Measurements from ENCODE around the gene EIF3L.
A peak's percentile ranks its signal among the peaks of the same experiment; 100 is the strongest.

Gene EIF3L

GRCh38 chr22:37930952-37931440, 81.8 kb downstream of the EIF3L start:
- no peak for TF ChIP-seq CTCF (IDR thresholded peaks at IDR 0.05)
- Histone ChIP-seq H3K36me3 (ENCODE audit: control insufficient read depth, insufficient read depth, low read length) (no peaks in the 10 kb centered on the region), H3K27ac (no peak overlapping the region), H3K9ac (no peak overlapping the region), H3K4me2 (ENCODE audit: low read length) (no peak overlapping the region), H2AFZ (no peak overlapping the region), H3K27me3 (ENCODE audit: control insufficient read depth, insufficient read depth, low read length) (no peaks in the 10 kb centered on the region), H3K4me1 (peaks cover 11% of the 10 kb centered on the region), H3K4me3 (ENCODE audit: low read depth, low read length) (no peak overlapping the region), H3K79me2 (no peaks in the 10 kb centered on the region), H3K9me3 (ENCODE audit: control insufficient read depth, low read length) (no peaks in the 10 kb centered on the region)

- Histone ChIP-seq H3K36me3 (ENCODE audit: control insufficient read depth, insufficient read depth, low read length) (no peaks in the 10 kb centered on the region), H3K4me1 (peaks cover 11% of the 10 kb centered on the region)
Observed at GRCh38 chr22:37931893-37932389, 82.7 kb downstream of the EIF3L start.

GRCh38 chr22:37932401-37932800, 83.2 kb downstream of the EIF3L start:
- Histone ChIP-seq H3K9ac (no peak overlapping the region), H3K79me2 (no peaks in the 10 kb centered on the region), H2AFZ (no peak overlapping the region), H3K4me3 (ENCODE audit: low read depth, low read length) (no peak overlapping the region), H3K4me2 (ENCODE audit: low read length) (no peak overlapping the region), H3K9me3 (ENCODE audit: control insufficient read depth, low read length) (no peaks in the 10 kb centered on the region), H3K27me3 (ENCODE audit: control insufficient read depth, insufficient read depth, low read length) (no peaks in the 10 kb centered on the region), H3K27ac (no peak overlapping the region), H3K4me1 (peaks cover 11% of the 10 kb centered on the region), H3K36me3 (ENCODE audit: control insufficient read depth, insufficient read depth, low read length) (no peaks in the 10 kb centered on the region)
- no peak for TF ChIP-seq CTCF (IDR thresholded peaks at IDR 0.05)

More at GRCh38 chr22:37931893-37932389, 82.7 kb downstream of the EIF3L start:
- no peak for TF ChIP-seq CTCF (IDR thresholded peaks at IDR 0.05)
- H3K9ac ChIP-seq: no peak overlapping the region
- H3K4me3 ChIP-seq (ENCODE audit: low read depth, low read length): no peak overlapping the region
- H3K79me2 ChIP-seq: no peaks in the 10 kb centered on the region
- H3K27ac ChIP-seq: no peak overlapping the region
- H3K4me2 ChIP-seq (ENCODE audit: low read length): no peak overlapping the region
- H3K9me3 ChIP-seq (ENCODE audit: control insufficient read depth, low read length): no peaks in the 10 kb centered on the region
- no peak overlapping the region for H2AFZ ChIP-seq
- H3K27me3 ChIP-seq (ENCODE audit: control insufficient read depth, insufficient read depth, low read length): no peaks in the 10 kb centered on the region

GRCh38 chr22:37932821-37933578, 83.8 kb downstream of the EIF3L start:
- Histone ChIP-seq H3K79me2 (no peaks in the 10 kb centered on the region), H3K36me3 (ENCODE audit: control insufficient read depth, insufficient read depth, low read length) (no peaks in the 10 kb centered on the region), H3K4me3 (ENCODE audit: low read depth, low read length) (no peak overlapping the region), H3K9ac (no peak overlapping the region), H2AFZ (no peak overlapping the region), H3K27me3 (ENCODE audit: control insufficient read depth, insufficient read depth, low read length) (no peaks in the 10 kb centered on the region), H3K27ac (peak overlapping the region; percentile 41), H3K9me3 (ENCODE audit: control insufficient read depth, low read length) (no peaks in the 10 kb centered on the region), H3K4me1 (peaks cover 11% of the 10 kb centered on the region), H3K4me2 (ENCODE audit: low read length) (no peak overlapping the region)
- TF ChIP-seq CTCF (IDR thresholded peaks at IDR 0.05): no peak

Measured in parathyroid adenoma (tissue), 2 donors.